HepG2 (cell line): ENCODE results near the gene ABHD11. TPM values are rescaled to one million over a fixed set of nuclear protein-coding genes. Genes with fewer than 3 reads are reported as not detected.

Experiments
- AGO1 ChIP-seq: fragments of 200-400 bp; formaldehyde crosslinking; IDR thresholded peaks from 2 replicates; pipeline ENCODE4 v1.6.1; 2017; ENCODE audit warnings: mild to moderate bottlenecking, low read depth, low read length, moderate library complexity; ENCODE audit not compliant: poor library complexity, severe bottlenecking
- HDAC2 ChIP-seq: sonication (generic); formaldehyde crosslinking; IDR thresholded peaks from 2 replicates; pipeline ENCODE4 v1.4.0; 2020; ENCODE audit warnings: missing genetic modification reagents
- HNF4A ChIP-seq: sonication (generic); formaldehyde crosslinking; IDR thresholded peaks from 2 replicates; pipeline ENCODE4 v1.4.0; 2020; ENCODE audit warnings: missing genetic modification reagents
- KAT8 ChIP-seq: IDR thresholded peaks from 2 replicates; pipeline ENCODE4 v1.6.1; 2016; ENCODE audit warnings: missing genetic modification reagents, missing compliant biosample characterization
- NFKB2 ChIP-seq: sonication (generic); formaldehyde crosslinking; IDR thresholded peaks from 2 replicates; pipeline ENCODE4 v1.4.0; 2020; ENCODE audit warnings: missing genetic modification reagents, borderline replicate concordance
- NONO ChIP-seq, 2 experiments: fragments of 450-650 bp in 1 of 2; sonication (generic) in 1 of 2; formaldehyde crosslinking in 1 of 2; IDR thresholded peaks in 1 of 2; conservative IDR thresholded peaks in 1 of 2; 2 replicates each; pipeline versions ENCODE4 v1.6.1 to v1.8.0; 2017 to 2022; ENCODE audit warnings: mild to moderate bottlenecking in 1 of 2, missing genetic modification reagents in 1 of 2, moderate library complexity in 1 of 2
- SIX4 ChIP-seq: sonication (generic); formaldehyde crosslinking; IDR thresholded peaks from 2 replicates; pipeline ENCODE4 v1.4.0; 2020; ENCODE audit warnings: missing genetic modification reagents
- TBP ChIP-seq: sonication (generic); formaldehyde crosslinking; IDR thresholded peaks from 2 replicates; pipeline ENCODE4 v1.5.0; 2020; ENCODE audit warnings: missing genetic modification reagents
- ZNF547 ChIP-seq: sonication (generic); formaldehyde crosslinking; IDR thresholded peaks from 2 replicates; pipeline ENCODE4 v1.5.1; 2020; ENCODE audit warnings: mild to moderate bottlenecking, missing genetic modification reagents
- ZNF616 ChIP-seq: sonication (generic); formaldehyde crosslinking; IDR thresholded peaks from 2 replicates; pipeline ENCODE4 v1.5.0; 2020; ENCODE audit warnings: low read depth, mild to moderate bottlenecking, missing genetic modification reagents
- ZNF879 ChIP-seq: sonication (generic); formaldehyde crosslinking; IDR thresholded peaks from 2 replicates; pipeline ENCODE4 v1.8.1; 2023; ENCODE audit warnings: missing genetic modification reagents
- polyA plus RNA-seq, 8 experiments: library from polyadenylated mRNA; depleted of rRNA in 3 of 8; stranded (reverse) in 7 of 8; unstranded in 1 of 8; fragments of >200 nt; fragmentation: Illumina TruSeq in 4 of 8; extraction: Trizol in 4 of 8; gene quantifications; 2 replicates each; pipeline versions ENCODE4 v1.2.1 to v1.2.3, GENCODE V29; 2011 to 2016; ENCODE audit warnings: low read depth in 4 of 8, missing spikeins in 1 of 8, mixed read lengths in 1 of 8; ENCODE audit not compliant: insufficient read depth in 1 of 8
- total RNA-seq, 5 experiments: library from RNA; depleted of rRNA; stranded (reverse); fragments of >200 nt; fragmentation: Illumina TruSeq; extraction: Trizol; gene quantifications; 2 replicates each; pipeline ENCODE4 v1.2.3, GENCODE V29; 2016; ENCODE audit warnings: low read depth in 1 of 5
- TF ChIP-seq, protein P1 (sequence below), 2 experiments: fragments of 450-650 bp in 1 of 2; sonication (generic) in 1 of 2; formaldehyde crosslinking; IDR thresholded peaks; 2 replicates each; pipeline versions ENCODE4 v1.5.0 to v1.8.0; 2020 to 2022; ENCODE audit warnings: mild to moderate bottlenecking in 1 of 2, missing genetic modification reagents in 1 of 2
- TF ChIP-seq, protein P2 (sequence below): sonication (generic); formaldehyde crosslinking; IDR thresholded peaks from 2 replicates; pipeline ENCODE4; 2020; ENCODE audit warnings: missing genetic modification reagents, mild to moderate bottlenecking, borderline replicate concordance
- TF ChIP-seq, protein P3 (sequence below): sonication (generic); formaldehyde crosslinking; IDR thresholded peaks from 2 replicates; pipeline ENCODE4 v1.8.0; 2022; ENCODE audit warnings: missing genetic modification reagents, mild to moderate bottlenecking, moderate library complexity, borderline replicate concordance
- TF ChIP-seq, protein P4 (sequence below): sonication (generic); formaldehyde crosslinking; IDR thresholded peaks from 2 replicates; pipeline ENCODE4 v1.4.0; 2020; ENCODE audit warnings: low read depth, missing genetic modification reagents
- TF ChIP-seq, protein P5 (sequence below): IDR thresholded peaks from 2 replicates; pipeline ENCODE4 v1.6.1; 2016; ENCODE audit warnings: mild to moderate bottlenecking, missing biosample characterization, missing genetic modification reagents

The ABHD11 gene
- total and polyA plus RNA-seq, 2 of the 13 experiments (the other 11 are each of a cell fraction or from before 2014, with no cell fraction given), result 7.0 to 8.1 TPM

DNA sequence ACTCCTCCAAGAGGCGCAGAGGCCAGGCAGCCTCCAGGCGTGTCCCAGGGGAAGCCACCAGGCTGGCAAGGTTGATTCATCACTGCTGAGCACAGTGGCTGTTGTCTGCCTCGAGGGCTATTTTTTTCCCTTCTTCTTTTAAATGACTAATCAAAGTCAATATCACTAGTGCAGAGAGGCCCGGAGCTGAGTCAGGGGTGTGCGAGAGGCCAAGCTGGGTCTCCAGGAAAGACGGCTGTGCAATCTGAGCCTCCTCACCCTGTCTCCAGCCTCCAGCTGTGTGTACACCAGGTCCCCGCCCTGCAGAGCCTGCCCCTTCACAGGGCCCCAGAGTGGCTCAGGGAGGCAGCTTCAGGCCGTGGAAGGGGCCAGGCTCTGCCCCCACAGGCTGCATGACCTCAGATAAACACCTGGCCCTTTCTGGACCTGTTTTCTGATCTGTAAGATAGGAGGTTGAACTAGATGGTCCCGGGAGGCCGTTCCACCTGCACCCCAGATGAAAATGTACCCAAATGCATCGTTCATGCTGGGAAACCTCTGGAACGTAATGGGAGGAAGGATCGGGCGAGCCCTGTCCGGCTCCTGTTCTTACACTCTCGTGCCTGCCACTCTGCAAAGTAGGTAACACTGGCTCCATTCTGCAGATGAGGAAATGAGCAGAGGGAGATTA is 22.8 kb downstream of the ABHD11 start (continued):
- TF ChIP-seq, protein P1, sequence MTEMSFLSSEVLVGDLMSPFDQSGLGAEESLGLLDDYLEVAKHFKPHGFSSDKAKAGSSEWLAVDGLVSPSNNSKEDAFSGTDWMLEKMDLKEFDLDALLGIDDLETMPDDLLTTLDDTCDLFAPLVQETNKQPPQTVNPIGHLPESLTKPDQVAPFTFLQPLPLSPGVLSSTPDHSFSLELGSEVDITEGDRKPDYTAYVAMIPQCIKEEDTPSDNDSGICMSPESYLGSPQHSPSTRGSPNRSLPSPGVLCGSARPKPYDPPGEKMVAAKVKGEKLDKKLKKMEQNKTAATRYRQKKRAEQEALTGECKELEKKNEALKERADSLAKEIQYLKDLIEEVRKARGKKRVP (CRISPR knock-in tag; IDR thresholded peaks at IDR 0.05), result no peak
- TF ChIP-seq, protein P2, sequence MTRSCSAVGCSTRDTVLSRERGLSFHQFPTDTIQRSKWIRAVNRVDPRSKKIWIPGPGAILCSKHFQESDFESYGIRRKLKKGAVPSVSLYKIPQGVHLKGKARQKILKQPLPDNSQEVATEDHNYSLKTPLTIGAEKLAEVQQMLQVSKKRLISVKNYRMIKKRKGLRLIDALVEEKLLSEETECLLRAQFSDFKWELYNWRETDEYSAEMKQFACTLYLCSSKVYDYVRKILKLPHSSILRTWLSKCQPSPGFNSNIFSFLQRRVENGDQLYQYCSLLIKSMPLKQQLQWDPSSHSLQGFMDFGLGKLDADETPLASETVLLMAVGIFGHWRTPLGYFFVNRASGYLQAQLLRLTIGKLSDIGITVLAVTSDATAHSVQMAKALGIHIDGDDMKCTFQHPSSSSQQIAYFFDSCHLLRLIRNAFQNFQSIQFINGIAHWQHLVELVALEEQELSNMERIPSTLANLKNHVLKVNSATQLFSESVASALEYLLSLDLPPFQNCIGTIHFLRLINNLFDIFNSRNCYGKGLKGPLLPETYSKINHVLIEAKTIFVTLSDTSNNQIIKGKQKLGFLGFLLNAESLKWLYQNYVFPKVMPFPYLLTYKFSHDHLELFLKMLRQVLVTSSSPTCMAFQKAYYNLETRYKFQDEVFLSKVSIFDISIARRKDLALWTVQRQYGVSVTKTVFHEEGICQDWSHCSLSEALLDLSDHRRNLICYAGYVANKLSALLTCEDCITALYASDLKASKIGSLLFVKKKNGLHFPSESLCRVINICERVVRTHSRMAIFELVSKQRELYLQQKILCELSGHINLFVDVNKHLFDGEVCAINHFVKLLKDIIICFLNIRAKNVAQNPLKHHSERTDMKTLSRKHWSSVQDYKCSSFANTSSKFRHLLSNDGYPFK (CRISPR knock-in tag), result no peak
- TF ChIP-seq, protein P3, sequence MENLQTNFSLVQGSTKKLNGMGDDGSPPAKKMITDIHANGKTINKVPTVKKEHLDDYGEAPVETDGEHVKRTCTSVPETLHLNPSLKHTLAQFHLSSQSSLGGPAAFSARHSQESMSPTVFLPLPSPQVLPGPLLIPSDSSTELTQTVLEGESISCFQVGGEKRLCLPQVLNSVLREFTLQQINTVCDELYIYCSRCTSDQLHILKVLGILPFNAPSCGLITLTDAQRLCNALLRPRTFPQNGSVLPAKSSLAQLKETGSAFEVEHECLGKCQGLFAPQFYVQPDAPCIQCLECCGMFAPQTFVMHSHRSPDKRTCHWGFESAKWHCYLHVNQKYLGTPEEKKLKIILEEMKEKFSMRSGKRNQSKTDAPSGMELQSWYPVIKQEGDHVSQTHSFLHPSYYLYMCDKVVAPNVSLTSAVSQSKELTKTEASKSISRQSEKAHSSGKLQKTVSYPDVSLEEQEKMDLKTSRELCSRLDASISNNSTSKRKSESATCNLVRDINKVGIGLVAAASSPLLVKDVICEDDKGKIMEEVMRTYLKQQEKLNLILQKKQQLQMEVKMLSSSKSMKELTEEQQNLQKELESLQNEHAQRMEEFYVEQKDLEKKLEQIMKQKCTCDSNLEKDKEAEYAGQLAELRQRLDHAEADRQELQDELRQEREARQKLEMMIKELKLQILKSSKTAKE (CRISPR knock-in tag), result no peak; the same call in 1 of the 2 replicates
- peak; percentile 40 for TF ChIP-seq AGO1
- TF ChIP-seq, protein P4, sequence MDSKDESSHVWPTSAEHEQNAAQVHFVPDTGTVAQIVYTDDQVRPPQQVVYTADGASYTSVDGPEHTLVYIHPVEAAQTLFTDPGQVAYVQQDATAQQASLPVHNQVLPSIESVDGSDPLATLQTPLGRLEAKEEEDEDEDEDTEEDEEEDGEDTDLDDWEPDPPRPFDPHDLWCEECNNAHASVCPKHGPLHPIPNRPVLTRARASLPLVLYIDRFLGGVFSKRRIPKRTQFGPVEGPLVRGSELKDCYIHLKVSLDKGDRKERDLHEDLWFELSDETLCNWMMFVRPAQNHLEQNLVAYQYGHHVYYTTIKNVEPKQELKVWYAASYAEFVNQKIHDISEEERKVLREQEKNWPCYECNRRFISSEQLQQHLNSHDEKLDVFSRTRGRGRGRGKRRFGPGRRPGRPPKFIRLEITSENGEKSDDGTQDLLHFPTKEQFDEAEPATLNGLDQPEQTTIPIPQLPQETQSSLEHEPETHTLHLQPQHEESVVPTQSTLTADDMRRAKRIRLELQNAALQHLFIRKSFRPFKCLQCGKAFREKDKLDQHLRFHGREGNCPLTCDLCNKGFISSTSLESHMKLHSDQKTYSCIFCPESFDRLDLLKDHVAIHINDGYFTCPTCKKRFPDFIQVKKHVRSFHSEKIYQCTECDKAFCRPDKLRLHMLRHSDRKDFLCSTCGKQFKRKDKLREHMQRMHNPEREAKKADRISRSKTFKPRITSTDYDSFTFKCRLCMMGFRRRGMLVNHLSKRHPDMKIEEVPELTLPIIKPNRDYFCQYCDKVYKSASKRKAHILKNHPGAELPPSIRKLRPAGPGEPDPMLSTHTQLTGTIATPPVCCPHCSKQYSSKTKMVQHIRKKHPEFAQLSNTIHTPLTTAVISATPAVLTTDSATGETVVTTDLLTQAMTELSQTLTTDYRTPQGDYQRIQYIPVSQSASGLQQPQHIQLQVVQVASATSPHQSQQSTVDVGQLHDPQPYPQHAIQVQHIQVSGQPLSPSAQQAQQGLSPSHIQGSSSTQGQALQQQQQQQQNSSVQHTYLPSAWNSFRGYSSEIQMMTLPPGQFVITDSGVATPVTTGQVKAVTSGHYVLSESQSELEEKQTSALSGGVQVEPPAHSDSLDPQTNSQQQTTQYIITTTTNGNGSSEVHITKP (CRISPR knock-in tag), result no peak
- no peak for TF ChIP-seq NFKB2 (CRISPR knock-in tag)
- TF ChIP-seq NONO (IDR thresholded peaks at IDR 0.05), result no peak
- TF ChIP-seq NONO (CRISPR knock-in tag; conservative IDR thresholded peaks at IDR 0.05), result no peak
- TF ChIP-seq HNF4A, result peak; percentile 22; the same call in 1 of the 2 replicates
- TF ChIP-seq ZNF879 (CRISPR knock-in tag), result no peak
- TF ChIP-seq, protein P5, sequence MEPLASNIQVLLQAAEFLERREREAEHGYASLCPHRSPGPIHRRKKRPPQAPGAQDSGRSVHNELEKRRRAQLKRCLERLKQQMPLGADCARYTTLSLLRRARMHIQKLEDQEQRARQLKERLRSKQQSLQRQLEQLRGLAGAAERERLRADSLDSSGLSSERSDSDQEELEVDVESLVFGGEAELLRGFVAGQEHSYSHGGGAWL, result no peak
- peak; percentile 93 for TF ChIP-seq SIX4 (CRISPR knock-in tag)
- TF ChIP-seq TBP (CRISPR knock-in tag), result no peak
- TF ChIP-seq KAT8, result peak; percentile 33; the same call in 1 of the 2 replicates
- TF ChIP-seq HDAC2 (CRISPR knock-in tag), result peak; percentile 77; the same call in 1 of the 2 replicates
- TF ChIP-seq ZNF616 (CRISPR knock-in tag), result no peak
- TF ChIP-seq ZNF547 (CRISPR knock-in tag), result no peak
